NB4 (cell line): ENCODE measurements around the gene NENF.

ENCODE experiments used
- POLR2A ChIP-seq: IDR thresholded peaks from 2 replicates; pipeline ENCODE4 v1.6.1; 2011; ENCODE audit warnings: mild to moderate bottlenecking; ENCODE audit not compliant: insufficient read length; ENCODE audit errors: extremely low read depth
- TF ChIP-seq, protein P1 (sequence below): IDR thresholded peaks from one replicate; pipeline ENCODE4 v1.5.1; 2012; ENCODE audit warnings: low read depth, low read length
- TF ChIP-seq, protein P2 (sequence below): IDR thresholded peaks from 2 replicates; pipeline ENCODE4 v1.6.1; 2011; ENCODE audit warnings: low read depth, low read length

DNA sequence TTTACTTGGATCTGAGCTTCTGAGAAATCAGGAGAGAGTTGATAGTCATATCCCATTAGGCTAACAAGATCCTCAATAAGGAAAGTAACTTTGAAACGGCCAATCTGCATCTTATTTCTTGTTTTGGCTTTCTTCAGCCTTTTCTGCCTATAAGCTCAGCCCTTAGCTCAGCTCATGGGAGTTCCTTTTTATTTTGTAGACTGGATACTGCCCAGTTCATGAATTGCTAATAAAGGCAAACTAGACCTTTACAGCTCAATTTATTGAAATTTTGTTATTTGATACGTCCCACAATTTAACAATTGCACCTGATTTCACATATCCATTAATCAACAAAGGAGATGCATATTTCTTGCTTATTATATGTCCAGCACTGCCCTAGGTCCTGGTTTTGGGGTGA, 22.7 kb downstream of the NENF start:
- TF ChIP-seq, protein P1, sequence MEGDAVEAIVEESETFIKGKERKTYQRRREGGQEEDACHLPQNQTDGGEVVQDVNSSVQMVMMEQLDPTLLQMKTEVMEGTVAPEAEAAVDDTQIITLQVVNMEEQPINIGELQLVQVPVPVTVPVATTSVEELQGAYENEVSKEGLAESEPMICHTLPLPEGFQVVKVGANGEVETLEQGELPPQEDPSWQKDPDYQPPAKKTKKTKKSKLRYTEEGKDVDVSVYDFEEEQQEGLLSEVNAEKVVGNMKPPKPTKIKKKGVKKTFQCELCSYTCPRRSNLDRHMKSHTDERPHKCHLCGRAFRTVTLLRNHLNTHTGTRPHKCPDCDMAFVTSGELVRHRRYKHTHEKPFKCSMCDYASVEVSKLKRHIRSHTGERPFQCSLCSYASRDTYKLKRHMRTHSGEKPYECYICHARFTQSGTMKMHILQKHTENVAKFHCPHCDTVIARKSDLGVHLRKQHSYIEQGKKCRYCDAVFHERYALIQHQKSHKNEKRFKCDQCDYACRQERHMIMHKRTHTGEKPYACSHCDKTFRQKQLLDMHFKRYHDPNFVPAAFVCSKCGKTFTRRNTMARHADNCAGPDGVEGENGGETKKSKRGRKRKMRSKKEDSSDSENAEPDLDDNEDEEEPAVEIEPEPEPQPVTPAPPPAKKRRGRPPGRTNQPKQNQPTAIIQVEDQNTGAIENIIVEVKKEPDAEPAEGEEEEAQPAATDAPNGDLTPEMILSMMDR: no peak
- TF ChIP-seq POLR2A: no peak
- TF ChIP-seq, protein P2, sequence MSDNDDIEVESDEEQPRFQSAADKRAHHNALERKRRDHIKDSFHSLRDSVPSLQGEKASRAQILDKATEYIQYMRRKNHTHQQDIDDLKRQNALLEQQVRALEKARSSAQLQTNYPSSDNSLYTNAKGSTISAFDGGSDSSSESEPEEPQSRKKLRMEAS: no peak
